ENCODE results near the gene VMA21. TPM values are rescaled to one million over a fixed set of nuclear protein-coding genes. Genes with fewer than 3 reads are reported as not detected.

Gene VMA21
- total RNA-seq, 1 donor from 2014 or later: 161 TPM

- Mint-ChIP-seq H3K4me3 (peak overlapping the region; percentile 84), H3K27me3 (ENCODE audit: insufficient read depth, low read depth) (peaks cover 7% of the 10 kb centered on the region), H3K36me3 (no peaks in the 10 kb centered on the region), H3K4me1 (peaks cover 44% of the 10 kb centered on the region), H3K9me3 (peaks cover 6% of the 10 kb centered on the region), H3K27ac (peak overlapping the region; percentile 99)
- peak overlapping the region; percentile 63 for H3K4me2 ChIP-seq
- peak overlapping the region; percentile 30 for H2AFZ ChIP-seq (replicated peaks)
- no peaks in the 10 kb centered on the region for H3K9me3 ChIP-seq (ENCODE audit: low read depth)
- H3K36me3 ChIP-seq: no peaks in the 10 kb centered on the region
- H3K27ac ChIP-seq: peak overlapping the region; percentile 65
- no peaks in the 10 kb centered on the region for H3K27me3 ChIP-seq
- no peak for DNase-seq (ENCODE audit: low spot score)
- TF ChIP-seq CTCF (IDR thresholded peaks at IDR 0.05) (no peak), EZH2 (IDR thresholded peaks at IDR 0.05) (peak; percentile 14)
- H3K79me2 ChIP-seq (ENCODE audit: low read depth): peaks cover 42% of the 10 kb centered on the region
- no peaks in the 10 kb centered on the region for H3F3A ChIP-seq (ENCODE audit: low read depth)
- H3K4me3 ChIP-seq: peak overlapping the region; percentile 83
- peaks cover 7% of the 10 kb centered on the region for H3K4me1 ChIP-seq
- H3K9ac ChIP-seq: no peak overlapping the region
- H4K20me1 ChIP-seq (ENCODE audit: low read depth): peaks cover 15% of the 10 kb centered on the region
Measured at GRCh38 chrX:151396042-151396824, 773 bp upstream of the VMA21 start.

- Histone ChIP-seq H3K27ac (peak overlapping the region; percentile 93), H2AFZ (replicated peaks) (no peak overlapping the region)
- peaks cover 4% of the 10 kb centered on the region for H3K9me3 Mint-ChIP-seq
Measured at GRCh38 chrX:151397741-151398070, 700 bp downstream of the VMA21 start.

GRCh38 chrX:151398346-151398745 is 1.3 kb downstream of the VMA21 start:
- Histone ChIP-seq H3K79me2 (ENCODE audit: low read depth) (peaks cover 63% of the 10 kb centered on the region), H2AFZ (replicated peaks) (no peak overlapping the region), H3F3A (ENCODE audit: low read depth) (no peaks in the 10 kb centered on the region), H3K36me3 (no peaks in the 10 kb centered on the region), H3K4me1 (peaks cover 5% of the 10 kb centered on the region), H3K9me3 (ENCODE audit: low read depth) (no peaks in the 10 kb centered on the region), H3K4me3 (peak overlapping the region; percentile 83), H3K4me2 (peak overlapping the region; percentile 76), H3K27ac (no peak overlapping the region), H4K20me1 (ENCODE audit: low read depth) (peaks cover 31% of the 10 kb centered on the region), H3K27me3 (no peaks in the 10 kb centered on the region), H3K9ac (no peak overlapping the region)
- no peak for DNase-seq (ENCODE audit: low spot score)
- H3K36me3 Mint-ChIP-seq: no peaks in the 10 kb centered on the region
- TF ChIP-seq EZH2 (IDR thresholded peaks at IDR 0.05): no peak
- no peak for TF ChIP-seq CTCF (IDR thresholded peaks at IDR 0.05)
- TF ChIP-seq EZH2phosphoT487 (IDR thresholded peaks at IDR 0.05): no peak
- H3K4me1 Mint-ChIP-seq: peaks cover 42% of the 10 kb centered on the region
- H3K27ac Mint-ChIP-seq: no peak overlapping the region
- H3K4me3 Mint-ChIP-seq: peak overlapping the region; percentile 89
- H3K27me3 Mint-ChIP-seq (ENCODE audit: insufficient read depth, low read depth): peaks cover 7% of the 10 kb centered on the region
- peaks cover 5% of the 10 kb centered on the region for H3K9me3 Mint-ChIP-seq

More at GRCh38 chrX:151397741-151398070, 700 bp downstream of the VMA21 start:
- H4K20me1 ChIP-seq (ENCODE audit: low read depth): peaks cover 26% of the 10 kb centered on the region
- H3K4me1 ChIP-seq: peaks cover 7% of the 10 kb centered on the region
- H3K27ac Mint-ChIP-seq: peak overlapping the region; percentile 64
- H3K4me2 ChIP-seq: peak overlapping the region; percentile 76
- H3K9ac ChIP-seq: peak overlapping the region; percentile 91
- H3K36me3 Mint-ChIP-seq: no peaks in the 10 kb centered on the region
- H3K4me3 Mint-ChIP-seq: peak overlapping the region; percentile 89
- no peaks in the 10 kb centered on the region for H3K27me3 ChIP-seq
- TF ChIP-seq EZH2 (IDR thresholded peaks at IDR 0.05) (no peak), CTCF (IDR thresholded peaks at IDR 0.05) (no peak), EZH2phosphoT487 (IDR thresholded peaks at IDR 0.05) (no peak)
- H3K9me3 ChIP-seq (ENCODE audit: low read depth): no peaks in the 10 kb centered on the region
- peaks cover 44% of the 10 kb centered on the region for H3K4me1 Mint-ChIP-seq
- DNase-seq (ENCODE audit: low spot score): no peak
- H3K36me3 ChIP-seq: no peaks in the 10 kb centered on the region
- H3K79me2 ChIP-seq (ENCODE audit: low read depth): peaks cover 57% of the 10 kb centered on the region
- H3K4me3 ChIP-seq: peak overlapping the region; percentile 83
- peaks cover 7% of the 10 kb centered on the region for H3K27me3 Mint-ChIP-seq (ENCODE audit: insufficient read depth, low read depth)
- H3F3A ChIP-seq (ENCODE audit: low read depth): no peaks in the 10 kb centered on the region
